ENCODE measurements around the gene ADH1C. TPM values are rescaled to one million over a fixed set of nuclear protein-coding genes. Genes with fewer than 3 reads are reported as not detected.

ADH1C gene
- total RNA-seq, 1 donor from 2014 or later: 522 TPM

- DNase-seq (ENCODE audit: low spot score): peak; percentile 84
- peak; percentile 57 for ATAC-seq
Measured at GRCh38 chr4:99305638-99306400, 46.7 kb downstream of the ADH1C start.

- DNase-seq (ENCODE audit: low spot score): no peak
- no peak for ATAC-seq
Measured at GRCh38 chr4:99301376-99302164, 51.0 kb downstream of the ADH1C start.

GRCh38 chr4:99300934-99301333 is 51.6 kb downstream of the ADH1C start:
- DNase-seq (ENCODE audit: low spot score) (peak; percentile 73), ATAC-seq (no peak)

GRCh38 chr4:99293357-99293756 is 59.2 kb downstream of the ADH1C start:
- no peak for ATAC-seq
- no peak for DNase-seq (ENCODE audit: low spot score)

- no peak for DNase-seq (ENCODE audit: low spot score)
- peak; percentile 71 for ATAC-seq
Measured at GRCh38 chr4:99290848-99291786, 61.4 kb downstream of the ADH1C start, which contains the start of gene ADH1A. ADH1A (minus strand) TSS chr4:99290985; CDS start chr4:99290914, 71 bp downstream.

Other genes starting within 250 kb of the ADH1C start
- 689 TPM for gene ADH4, start 208.4 kb downstream of the ADH1C start, total RNA-seq
- gene ADH6, start 133.5 kb downstream of the ADH1C start, total RNA-seq: 144 TPM
- gene ADH1A, start 61.8 kb downstream of the ADH1C start, total RNA-seq: 355 TPM
- gene ADH1B, start 31.3 kb downstream of the ADH1C start, total RNA-seq: 4,370 TPM
- gene ADH7, start 82.6 kb upstream of the ADH1C start, total RNA-seq: not detected
- not detected for gene C4orf17, start 158.3 kb upstream of the ADH1C start, total RNA-seq
- 4.6 TPM for gene TRMT10A, start 211.3 kb upstream of the ADH1C start, total RNA-seq
- 103 TPM for gene MTTP, start 222.1 kb upstream of the ADH1C start, total RNA-seq